ENCODE results near the gene SSR4.

- TF ChIP-seq, protein P1, sequence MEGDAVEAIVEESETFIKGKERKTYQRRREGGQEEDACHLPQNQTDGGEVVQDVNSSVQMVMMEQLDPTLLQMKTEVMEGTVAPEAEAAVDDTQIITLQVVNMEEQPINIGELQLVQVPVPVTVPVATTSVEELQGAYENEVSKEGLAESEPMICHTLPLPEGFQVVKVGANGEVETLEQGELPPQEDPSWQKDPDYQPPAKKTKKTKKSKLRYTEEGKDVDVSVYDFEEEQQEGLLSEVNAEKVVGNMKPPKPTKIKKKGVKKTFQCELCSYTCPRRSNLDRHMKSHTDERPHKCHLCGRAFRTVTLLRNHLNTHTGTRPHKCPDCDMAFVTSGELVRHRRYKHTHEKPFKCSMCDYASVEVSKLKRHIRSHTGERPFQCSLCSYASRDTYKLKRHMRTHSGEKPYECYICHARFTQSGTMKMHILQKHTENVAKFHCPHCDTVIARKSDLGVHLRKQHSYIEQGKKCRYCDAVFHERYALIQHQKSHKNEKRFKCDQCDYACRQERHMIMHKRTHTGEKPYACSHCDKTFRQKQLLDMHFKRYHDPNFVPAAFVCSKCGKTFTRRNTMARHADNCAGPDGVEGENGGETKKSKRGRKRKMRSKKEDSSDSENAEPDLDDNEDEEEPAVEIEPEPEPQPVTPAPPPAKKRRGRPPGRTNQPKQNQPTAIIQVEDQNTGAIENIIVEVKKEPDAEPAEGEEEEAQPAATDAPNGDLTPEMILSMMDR (IDR thresholded peaks at IDR 0.05; ENCODE audit: low read length): no peak
- no peak for TF ChIP-seq EZH2 (IDR thresholded peaks at IDR 0.05; ENCODE audit: borderline replicate concordance, low read length)
These were observed 31.1 kb upstream of the SSR4 start for GRCh38 chrX:153763298-153763932.
